Left ventricle myocardium inferior (tissue), 1 donor: ENCODE data around the gene FSIP1. TPM values are rescaled to one million over a fixed set of nuclear protein-coding genes. Genes with fewer than 3 reads are reported as not detected.

Source experiments
- DNase-seq: peaks from one replicate; pipeline ENCODE4 v3.0.0-alpha.2; 2020
- H3K27ac ChIP-seq: fragments of 200-600 bp; replicated peaks from 2 replicates; pipeline ENCODE4 v1.8.0; 2021
- H3K27me3 ChIP-seq: fragments of 200-600 bp; 2 replicates; pipeline ENCODE4 v1.8.0; 2021; ENCODE audit warnings: low read depth
- H3K36me3 ChIP-seq: fragments of 200-600 bp; 2 replicates; pipeline ENCODE4 v1.8.0; 2021
- H3K4me1 ChIP-seq: fragments of 200-600 bp; 2 replicates; pipeline ENCODE4 v1.8.0; 2021
- H3K4me3 ChIP-seq: fragments of 200-600 bp; 2 replicates; pipeline ENCODE4 v1.8.0; 2021; ENCODE audit warnings: mild to moderate bottlenecking, moderate library complexity
- H3K9me3 ChIP-seq: fragments of 200-600 bp; replicated peaks from 2 replicates; pipeline ENCODE4 v1.8.0; 2021
- CTCF ChIP-seq: fragments of 200-600 bp; IDR thresholded peaks from 2 replicates; pipeline ENCODE4 v1.8.0; 2021; ENCODE audit warnings: antibody characterized with exemption, mild to moderate bottlenecking, borderline replicate concordance
- intact Hi-C: fragments of 100-400 bp; cut with micrococcal nuclease; formaldehyde crosslinking; loops from one replicate; pipeline ENCODE4 v1.11.0; 2022
- total RNA-seq: library from RNA; stranded (reverse); fragmentation: NEBNext Ultra II Directional; extraction: Animal tissue kit (Norgen Biotek cat#: 25700); gene quantifications from one replicate; pipeline ENCODE4 v1.2.1, GENCODE V29; 2021
- donor health status: DM: no; HTN: yes; CAD: no; lungs with severe emphysema.

FSIP1 gene
- total RNA-seq, 1 donor from 2014 or later: 1.2 TPM

- Histone ChIP-seq H3K36me3 (no peaks in the 10 kb centered on the region), H3K27ac (no peak overlapping the region), H3K4me3 (no peak overlapping the region), H3K4me1 (peaks cover 9% of the 10 kb centered on the region), H3K9me3 (peaks cover 8% of the 10 kb centered on the region), H3K27me3 (no peaks in the 10 kb centered on the region)
- no peak for DNase-seq
- intact Hi-C loops: no loop called here
- TF ChIP-seq CTCF: no peak
Observed at GRCh38 chr15:39605146-39605545, 177.5 kb downstream of the FSIP1 start.

- no peaks in the 10 kb centered on the region for H3K36me3 ChIP-seq
- H3K4me3 ChIP-seq: no peak overlapping the region
- no peak for DNase-seq
- no peak for TF ChIP-seq CTCF
- no peaks in the 10 kb centered on the region for H3K27me3 ChIP-seq
- no peaks in the 10 kb centered on the region for H3K9me3 ChIP-seq
- peaks cover 1% of the 10 kb centered on the region for H3K4me1 ChIP-seq
- H3K27ac ChIP-seq: no peak overlapping the region
- intact Hi-C loops: no loop called here
Observed at GRCh38 chr15:39602143-39602542, 180.5 kb downstream of the FSIP1 start.

GRCh38 chr15:39599871-39600270, 182.8 kb downstream of the FSIP1 start:
- peaks cover 22% of the 10 kb centered on the region for H3K36me3 ChIP-seq
- no peak for TF ChIP-seq CTCF
- DNase-seq: no peak
- H3K27ac ChIP-seq: no peak overlapping the region
- H3K4me1 ChIP-seq: peaks cover 3% of the 10 kb centered on the region
- no peaks in the 10 kb centered on the region for H3K27me3 ChIP-seq
- H3K9me3 ChIP-seq: no peaks in the 10 kb centered on the region
- no peak overlapping the region for H3K4me3 ChIP-seq
- intact Hi-C loops: loop anchor here (10.0 kb wide), 1 partner anchor 155 kb away; no protein-coding TSS in a partner anchor

GRCh38 chr15:39598958-39599845, 183.4 kb downstream of the FSIP1 start:
- Histone ChIP-seq H3K27ac (no peak overlapping the region), H3K27me3 (no peaks in the 10 kb centered on the region), H3K4me3 (no peak overlapping the region), H3K9me3 (no peaks in the 10 kb centered on the region), H3K4me1 (peaks cover 3% of the 10 kb centered on the region), H3K36me3 (peaks cover 28% of the 10 kb centered on the region)
- intact Hi-C loops: loop anchor here (10.0 kb wide), 1 partner anchor 156 kb away; no protein-coding TSS in a partner anchor
- no peak for DNase-seq
- no peak for TF ChIP-seq CTCF

GRCh38 chr15:39598186-39598850, 184.3 kb downstream of the FSIP1 start:
- peak overlapping the region; percentile 0 for H3K27ac ChIP-seq
- peaks cover 3% of the 10 kb centered on the region for H3K4me1 ChIP-seq
- peaks cover 37% of the 10 kb centered on the region for H3K36me3 ChIP-seq
- H3K9me3 ChIP-seq: no peaks in the 10 kb centered on the region
- DNase-seq: no peak
- H3K4me3 ChIP-seq: no peak overlapping the region
- intact Hi-C loops: loop anchor here (10.0 kb wide), 1 partner anchor 156 kb away; no protein-coding TSS in a partner anchor
- H3K27me3 ChIP-seq: no peaks in the 10 kb centered on the region
- no peak for TF ChIP-seq CTCF
